Measurements from ENCODE around the gene IGFBP7.

Gene IGFBP7

GRCh38 chr4:57081651-57082621 lies 28.2 kb downstream of the IGFBP7 start:
- H3K27me3 ChIP-seq (ENCODE audit: control insufficient read depth, insufficient read depth, low read length), result no peaks in the 10 kb centered on the region
- H3K9me3 ChIP-seq (ENCODE audit: control insufficient read depth, low read length), result no peaks in the 10 kb centered on the region
- no peaks in the 10 kb centered on the region for H3K36me3 ChIP-seq (ENCODE audit: control insufficient read depth, insufficient read depth, low read length)
- H3K27ac ChIP-seq, result peak overlapping the region; percentile 29
- no peaks in the 10 kb centered on the region for H3K4me1 ChIP-seq
- H3K4me2 ChIP-seq (ENCODE audit: low read length), result no peak overlapping the region
- no peak overlapping the region for H2AFZ ChIP-seq
- no peak overlapping the region for H3K4me3 ChIP-seq (ENCODE audit: low read depth, low read length)
- TF ChIP-seq CTCF (IDR thresholded peaks at IDR 0.05), result no peak
- H3K9ac ChIP-seq, result no peak overlapping the region
- no peaks in the 10 kb centered on the region for H3K79me2 ChIP-seq

GRCh38 chr4:57080781-57081650 lies 29.2 kb downstream of the IGFBP7 start:
- no peak overlapping the region for H3K4me2 ChIP-seq (ENCODE audit: low read length)
- TF ChIP-seq CTCF (IDR thresholded peaks at IDR 0.05), result no peak
- H3K4me3 ChIP-seq (ENCODE audit: low read depth, low read length), result no peak overlapping the region
- no peak overlapping the region for H3K9ac ChIP-seq
- no peaks in the 10 kb centered on the region for H3K27me3 ChIP-seq (ENCODE audit: control insufficient read depth, insufficient read depth, low read length)
- H3K79me2 ChIP-seq, result no peaks in the 10 kb centered on the region
- no peaks in the 10 kb centered on the region for H3K4me1 ChIP-seq
- H3K27ac ChIP-seq, result peak overlapping the region; percentile 29
- H2AFZ ChIP-seq, result no peak overlapping the region
- no peaks in the 10 kb centered on the region for H3K36me3 ChIP-seq (ENCODE audit: control insufficient read depth, insufficient read depth, low read length)
- H3K9me3 ChIP-seq (ENCODE audit: control insufficient read depth, low read length), result no peaks in the 10 kb centered on the region

DNA sequence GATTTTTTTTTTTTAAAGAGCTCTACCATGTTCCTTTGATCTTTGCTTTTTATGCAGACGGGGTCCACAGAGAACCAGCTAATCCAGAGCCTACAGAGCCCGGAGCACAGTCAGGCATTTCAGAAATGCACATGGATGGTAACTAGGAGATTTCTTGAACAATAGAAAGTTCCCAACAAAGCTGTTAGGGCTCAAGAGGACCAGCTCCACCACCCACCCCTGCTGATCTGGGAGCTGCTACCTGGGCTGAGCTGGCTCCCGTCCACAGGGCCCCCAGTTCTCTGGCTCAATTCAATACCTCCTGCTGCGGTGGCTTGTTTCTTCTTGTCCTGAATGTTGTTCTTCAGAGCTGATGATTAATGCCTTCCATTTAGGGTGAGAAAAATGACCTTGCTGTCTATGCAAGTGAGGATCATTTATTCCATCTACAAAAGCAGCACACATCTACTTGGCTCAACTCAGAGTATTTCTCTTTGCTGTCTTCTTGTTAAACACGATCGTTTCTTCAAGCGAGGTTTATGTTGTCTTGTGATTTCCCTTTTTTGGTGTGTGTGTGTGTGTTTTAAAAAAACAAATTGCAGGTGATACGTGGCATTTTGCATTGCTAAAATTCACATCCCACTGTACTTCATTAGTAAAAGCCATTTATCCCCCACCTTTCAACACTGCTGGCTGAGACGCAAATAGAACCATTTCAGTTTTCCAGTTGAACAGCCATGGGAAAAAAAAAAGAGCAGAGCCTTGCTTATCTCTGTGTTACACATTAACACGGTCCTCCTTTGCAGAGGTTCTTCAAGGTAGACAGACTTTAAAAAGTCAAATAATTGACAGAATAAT lies 31.3 kb downstream of the IGFBP7 start:
- Histone ChIP-seq H3K36me3 (ENCODE audit: control insufficient read depth, insufficient read depth, low read length) (no peaks in the 10 kb centered on the region), H3K79me2 (no peaks in the 10 kb centered on the region), H3K27me3 (ENCODE audit: control insufficient read depth, insufficient read depth, low read length) (no peaks in the 10 kb centered on the region), H3K4me1 (no peaks in the 10 kb centered on the region), H3K27ac (no peak overlapping the region), H3K4me3 (ENCODE audit: low read depth, low read length) (no peak overlapping the region), H3K9ac (no peak overlapping the region), H2AFZ (no peak overlapping the region), H3K4me2 (ENCODE audit: low read length) (no peak overlapping the region), H3K9me3 (ENCODE audit: control insufficient read depth, low read length) (no peaks in the 10 kb centered on the region)
- TF ChIP-seq CTCF (IDR thresholded peaks at IDR 0.05), result no peak

DNA sequence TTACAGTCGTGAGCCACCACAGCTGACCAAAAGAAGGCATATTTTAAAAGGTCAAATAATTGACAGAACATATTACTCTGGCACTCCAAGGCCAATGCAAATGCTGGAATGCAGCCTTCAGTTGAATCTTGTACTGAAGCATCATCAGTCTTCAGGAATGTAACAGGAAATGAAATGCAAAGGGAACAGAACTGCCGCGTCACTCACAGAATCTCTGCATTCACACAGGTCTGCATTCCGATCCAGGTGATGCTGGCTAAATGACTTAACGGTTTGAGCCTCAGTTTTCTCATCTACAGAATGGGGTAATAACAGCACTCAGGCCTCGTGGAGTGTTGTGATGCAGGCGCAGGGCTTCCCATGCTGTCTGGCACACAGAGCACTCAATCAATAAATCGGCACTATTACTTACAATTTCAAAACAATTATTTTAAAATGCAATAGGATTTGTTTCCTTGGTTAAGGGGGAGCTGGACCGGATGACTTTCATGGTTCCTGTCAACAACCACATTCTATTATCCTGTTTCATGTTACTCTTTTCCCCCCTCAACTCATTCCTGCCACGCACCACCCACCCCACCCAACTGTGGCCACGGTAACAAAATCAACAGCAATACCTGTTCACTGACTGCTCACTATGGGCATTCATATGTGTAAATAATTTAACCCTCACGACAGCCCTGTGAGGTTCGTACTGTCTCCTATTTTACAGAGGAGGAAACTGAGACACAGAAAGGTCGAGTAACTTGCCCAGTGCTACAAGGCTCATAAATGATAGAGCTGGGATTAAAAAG lies 32.4 kb downstream of the IGFBP7 start:
- H3K27me3 ChIP-seq (ENCODE audit: control insufficient read depth, insufficient read depth, low read length), result no peaks in the 10 kb centered on the region
- H2AFZ ChIP-seq, result no peak overlapping the region
- H3K9ac ChIP-seq, result no peak overlapping the region
- H3K79me2 ChIP-seq, result no peaks in the 10 kb centered on the region
- H3K4me3 ChIP-seq (ENCODE audit: low read depth, low read length), result no peak overlapping the region
- no peak overlapping the region for H3K4me2 ChIP-seq (ENCODE audit: low read length)
- no peaks in the 10 kb centered on the region for H3K36me3 ChIP-seq (ENCODE audit: control insufficient read depth, insufficient read depth, low read length)
- H3K9me3 ChIP-seq (ENCODE audit: control insufficient read depth, low read length), result no peaks in the 10 kb centered on the region
- H3K27ac ChIP-seq, result no peak overlapping the region
- no peaks in the 10 kb centered on the region for H3K4me1 ChIP-seq
- no peak for TF ChIP-seq CTCF (IDR thresholded peaks at IDR 0.05)
